K562 (cell line): Measurements from ENCODE around the gene DNASE2. TPM values are rescaled to one million over a fixed set of nuclear protein-coding genes. Genes with fewer than 3 reads are reported as not detected.

Source experiments
- ADNP ChIP-seq: fragments of 200-800 bp; sonication (Bioruptor generic); IDR thresholded peaks from 2 replicates; pipeline ENCODE4 v1.6.1; 2016; ENCODE audit warnings: missing genetic modification characterization, missing compliant biosample characterization
- BMI1 ChIP-seq: fragments of 150-350 bp; IDR thresholded peaks from 2 replicates; pipeline ENCODE4 v1.6.1; 2014; ENCODE audit warnings: low read length
- BRCA1 ChIP-seq, 2 experiments: fragments of 450-650 bp in 1 of 2; sonication (generic) in 1 of 2; formaldehyde crosslinking in 1 of 2; IDR thresholded peaks; 2 replicates each; pipeline versions ENCODE4 v1.5.0 to v1.6.1; 2017 to 2020; ENCODE audit warnings: mild to moderate bottlenecking in 1 of 2, missing genetic modification reagents in 1 of 2
- CBX5 ChIP-seq: IDR thresholded peaks from 2 replicates; pipeline ENCODE4 v1.6.1; 2014; ENCODE audit warnings: low read depth, borderline replicate concordance
- CSDE1 ChIP-seq, 2 experiments: fragments of 450-650 bp; IDR thresholded peaks; 2 replicates each; pipeline ENCODE4 v1.6.1; 2016; ENCODE audit warnings: mild to moderate bottlenecking in 1 of 2
- EHMT2 ChIP-seq: fragments of 450-650 bp; IDR thresholded peaks from 2 replicates; pipeline ENCODE4 v1.6.1; 2018; ENCODE audit warnings: antibody characterized with exemption
- EZH2 ChIP-seq: IDR thresholded peaks from 2 replicates; pipeline ENCODE4 v1.6.1; 2012; ENCODE audit warnings: low read depth, mild to moderate bottlenecking, inconsistent platforms, low read length, borderline replicate concordance
- GTF2A2 ChIP-seq: IDR thresholded peaks from 2 replicates; pipeline ENCODE4 v1.6.1; 2016; ENCODE audit warnings: mild to moderate bottlenecking, missing genetic modification characterization, missing compliant biosample characterization
- GTF2B ChIP-seq: IDR thresholded peaks from 2 replicates; pipeline ENCODE4 v1.6.1; 2011; ENCODE audit not compliant: insufficient read length; ENCODE audit errors: extremely low read depth
- HIVEP1 ChIP-seq: fragments of 250-450 bp; sonication (Bioruptor Pico); IDR thresholded peaks from 2 replicates; pipeline ENCODE4 v1.4.0; 2020; ENCODE audit warnings: mild to moderate bottlenecking
- KLF13 ChIP-seq: fragments of 450-650 bp; IDR thresholded peaks from 2 replicates; pipeline ENCODE4 v1.6.1; 2016; ENCODE audit warnings: missing genetic modification characterization, low read depth, mild to moderate bottlenecking, missing compliant biosample characterization, moderate library complexity, borderline replicate concordance
- L3MBTL2 ChIP-seq: fragments of 450-650 bp; IDR thresholded peaks from 2 replicates; pipeline ENCODE4 v1.6.1; 2016; ENCODE audit warnings: mild to moderate bottlenecking, moderate library complexity
- MCM3 ChIP-seq: fragments of 450-650 bp; IDR thresholded peaks from 2 replicates; pipeline ENCODE4 v1.6.1; 2016
- MEIS2 ChIP-seq: fragments of 450-650 bp; IDR thresholded peaks from 2 replicates; pipeline ENCODE4 v1.6.1; 2014; ENCODE audit warnings: mild to moderate bottlenecking; ENCODE audit not compliant: partially characterized antibody
- MTF1 ChIP-seq: fragments of 250-450 bp; sonication (Bioruptor Pico); IDR thresholded peaks from 2 replicates; pipeline ENCODE4 v1.9.0; 2021; ENCODE audit warnings: moderate library complexity, mild to moderate bottlenecking, inconsistent platforms, borderline replicate concordance
- POLR3A ChIP-seq: IDR thresholded peaks from 2 replicates; pipeline ENCODE4 v1.6.1; 2011; ENCODE audit warnings: borderline replicate concordance, mild to moderate bottlenecking, moderate library complexity; ENCODE audit not compliant: insufficient read length, insufficient read depth; ENCODE audit errors: extremely low read depth
- PPARD ChIP-seq: fragments of 250-450 bp; sonication (Bioruptor Pico); IDR thresholded peaks from 2 replicates; pipeline ENCODE4 v1.8.0; 2022; ENCODE audit warnings: inconsistent platforms, mild to moderate bottlenecking, moderate library complexity
- RB1 ChIP-seq: fragments of 450-650 bp; IDR thresholded peaks from 2 replicates; pipeline ENCODE4 v1.6.1; 2017; ENCODE audit warnings: low read depth, mild to moderate bottlenecking
- SLC30A9 ChIP-seq: fragments of 250-450 bp; sonication (Bioruptor Pico); IDR thresholded peaks from 2 replicates; pipeline ENCODE4 v1.8.0; 2022; ENCODE audit warnings: mild to moderate bottlenecking, moderate library complexity
- SMAD1 ChIP-seq: fragments of 150-350 bp; IDR thresholded peaks from 2 replicates; pipeline ENCODE4 v1.6.1; 2014; ENCODE audit warnings: low read length, low read depth; ENCODE audit not compliant: partially characterized antibody
- U2AF2 ChIP-seq: fragments of 200-400 bp; formaldehyde crosslinking; optimal IDR thresholded peaks from 2 replicates; pipeline ENCODE3; 2017; ENCODE audit warnings: low read depth, mild to moderate bottlenecking, low read length
- ZNF165 ChIP-seq: fragments of 250-450 bp; sonication (Bioruptor Pico); IDR thresholded peaks from 2 replicates; pipeline ENCODE4 v1.4.0; 2020; ENCODE audit warnings: borderline replicate concordance
- ZNF217 ChIP-seq: sonication (generic); formaldehyde crosslinking; IDR thresholded peaks from 2 replicates; pipeline ENCODE4 v1.8.0; 2022; ENCODE audit warnings: mild to moderate bottlenecking, missing genetic modification reagents
- ZNF398 ChIP-seq: fragments of 250-450 bp; sonication (Bioruptor Pico); IDR thresholded peaks from 2 replicates; pipeline ENCODE4 v1.8.0; 2021; ENCODE audit warnings: moderate library complexity, mild to moderate bottlenecking, inconsistent platforms
- ZNF507 ChIP-seq: conservative IDR thresholded peaks from 2 replicates; pipeline ENCODE4 v1.6.1; 2017; ENCODE audit warnings: missing genetic modification characterization, missing compliant biosample characterization
- ZNF717 ChIP-seq: fragments of 250-450 bp; sonication (Bioruptor Pico); IDR thresholded peaks from 2 replicates; pipeline ENCODE4 v1.5.0; 2021
- ZNF76 ChIP-seq: fragments of 250-450 bp; sonication (Bioruptor Pico); IDR thresholded peaks from 2 replicates; pipeline ENCODE4 v1.4.0; 2020; ENCODE audit warnings: mild to moderate bottlenecking, moderate library complexity, borderline replicate concordance
- ZNF764 ChIP-seq: fragments of 250-450 bp; sonication (Bioruptor Pico); IDR thresholded peaks from 2 replicates; pipeline ENCODE4 v1.4.0; 2020; ENCODE audit warnings: low read depth, mild to moderate bottlenecking, moderate library complexity
- ZNF830 ChIP-seq: fragments of 250-450 bp; sonication (Bioruptor Pico); IDR thresholded peaks from 2 replicates; pipeline ENCODE4 v1.5.0; 2021; ENCODE audit warnings: mild to moderate bottlenecking
- ZSCAN29 ChIP-seq: fragments of 450-650 bp; IDR thresholded peaks from 2 replicates; pipeline ENCODE4 v1.6.1; 2017
- polyA plus RNA-seq, 8 experiments: library from polyadenylated mRNA; depleted of rRNA in 4 of 8; stranded (reverse) in 5 of 8; unstranded in 3 of 8; fragments of >200 nt; fragmentation: Nextera tagmentation in 2 of 8; fragmentation: Illumina TruSeq in 1 of 8; extraction: Ambion mirVana in 2 of 8; extraction: Trizol in 1 of 8; gene quantifications; 2 replicates each; pipeline versions ENCODE4 v1.2.1 to v1.2.3, GENCODE V29; 2011 to 2014; ENCODE audit warnings: inconsistent platforms in 1 of 8, missing spikeins in 1 of 8
- total RNA-seq, 7 experiments: library from RNA; depleted of rRNA in 6 of 7; stranded (reverse); fragments of >200 nt in 6 of 7; fragmentation: Illumina TruSeq in 2 of 7; extraction: Trizol in 2 of 7; gene quantifications; 2 replicates each; pipeline versions ENCODE4 v1.2.1 to v1.2.3, GENCODE V29; 2011 to 2021; ENCODE audit warnings: low replicate concordance in 1 of 7

DNASE2 gene
- total and polyA plus RNA-seq, 9 of the 15 experiments (the other 6 are each of a cell fraction or from before 2014, with no cell fraction given) = 4.4 to 27.0 (median 20.2) TPM

GRCh38 chr19:12867120-12868099 lies 13.8 kb downstream of the DNASE2 start (continued):
- no peak for TF ChIP-seq MEIS2
- TF ChIP-seq ZNF764 (CRISPR knock-in tag) = no peak
- no peak for TF ChIP-seq GTF2B
- no peak for TF ChIP-seq BMI1
- no peak for TF ChIP-seq ZNF717 (CRISPR knock-in tag)
- no peak for TF ChIP-seq PPARD (CRISPR knock-in tag)
- no peak for TF ChIP-seq CSDE1 (IDR thresholded peaks at IDR 0.05)
- no peak for TF ChIP-seq HIVEP1
- TF ChIP-seq L3MBTL2 = peak; percentile 55; the same call in 1 of the 2 replicates
- no peak for TF ChIP-seq EZH2
- no peak for TF ChIP-seq ZNF165 (CRISPR knock-in tag)
- TF ChIP-seq ADNP (tag) = no peak
- TF ChIP-seq BRCA1 (IDR thresholded peaks at IDR 0.05) = no peak
- TF ChIP-seq BRCA1 (CRISPR knock-in tag; IDR thresholded peaks at IDR 0.05) = no peak
- no peak for TF ChIP-seq ZNF76 (CRISPR knock-in tag)
- no peak for TF ChIP-seq ZNF398
- no peak for TF ChIP-seq ZNF830 (CRISPR knock-in tag)
- TF ChIP-seq ZSCAN29 = no peak
- TF ChIP-seq KLF13 = peak; percentile 29; the same call in 1 of the 2 replicates
- TF ChIP-seq EHMT2 = no peak
- no peak for TF ChIP-seq U2AF2
- no peak for TF ChIP-seq SLC30A9 (CRISPR knock-in tag)
- no peak for TF ChIP-seq ZNF217 (CRISPR knock-in tag)
- no peak for TF ChIP-seq SMAD1
- no peak for TF ChIP-seq GTF2A2 (tag)
- TF ChIP-seq ZNF507 (tag) = no peak
- TF ChIP-seq MCM3 = no peak
- peak; percentile 33; the same call in 1 of the 2 replicates for TF ChIP-seq RB1
- TF ChIP-seq MTF1 = no peak
- no peak for TF ChIP-seq CBX5
- TF ChIP-seq POLR3A = no peak
